ENCODE data around the gene LRRC4C. TPM values are rescaled to one million over a fixed set of nuclear protein-coding genes. Genes with fewer than 3 reads are reported as not detected.

The LRRC4C gene
- total RNA-seq, 3 donors from 2014 or later (not counting 1 experiment from before 2014, with no cell fraction given) = not detected

- peaks cover 2% of the 10 kb centered on the region for H3K9me3 ChIP-seq (ENCODE audit: control insufficient read depth, insufficient read depth, low read length)
- Mint-ChIP-seq H3K9me3 (peaks cover 11 to 13% of the 10 kb centered on the region in 2 donors), H3K27ac (no peak overlapping the region), H3K4me3 (no peak overlapping the region), H3K4me1 (no peaks in the 10 kb centered on the region), H3K36me3 (peaks cover 1% of the 10 kb centered on the region), H3K27me3 (ENCODE audit: low read depth in 2 of 2) (no peaks in the 10 kb centered on the region)
- no CpG with 5 or more reads among the region's 1 CpG for WGBS (ENCODE audit: insufficient coverage)
- ATAC-seq = no peak
- H3K36me3 ChIP-seq (ENCODE audit: control insufficient read depth, insufficient read depth, low read length) = no peaks in the 10 kb centered on the region
- no peak overlapping the region for H3K4me3 ChIP-seq (ENCODE audit: low read length)
- no peaks in the 10 kb centered on the region for H3K27me3 ChIP-seq (ENCODE audit: control insufficient read depth, insufficient read depth, low read length)
- no peak overlapping the region for H3K27ac ChIP-seq (ENCODE audit: low read length)
- H3K4me1 ChIP-seq (ENCODE audit: control insufficient read depth, insufficient read depth, low read length) = no peaks in the 10 kb centered on the region
- no peak for TF ChIP-seq CTCF (IDR thresholded peaks at IDR 0.05)
- intact Hi-C loops (cut with micrococcal nuclease) = no loop called here
- DNase-seq = no peak
Measured at GRCh38 chr11:41498726-41499125, 39.3 kb upstream of the LRRC4C start.

- intact Hi-C loops (cut with micrococcal nuclease) = no loop called here
- DNase-seq (no peak), ATAC-seq (no peak)
- Mint-ChIP-seq H3K4me3 (no peak overlapping the region), H3K27ac (no peak overlapping the region), H3K27me3 (ENCODE audit: low read depth in 2 of 2) (no peaks in the 10 kb centered on the region), H3K36me3 (no peaks in the 10 kb centered on the region), H3K9me3 (peaks cover 11 to 13% of the 10 kb centered on the region in 2 donors), H3K4me1 (no peaks in the 10 kb centered on the region)
- H3K4me3 ChIP-seq (ENCODE audit: low read length) = no peak overlapping the region
- 21% methylated on average over 2 of the region's 2 CpGs for WGBS (ENCODE audit: insufficient coverage)
- H3K27ac ChIP-seq (ENCODE audit: low read length) = no peak overlapping the region
- no peaks in the 10 kb centered on the region for H3K27me3 ChIP-seq (ENCODE audit: control insufficient read depth, insufficient read depth, low read length)
- no peak for TF ChIP-seq CTCF (IDR thresholded peaks at IDR 0.05)
- no peaks in the 10 kb centered on the region for H3K4me1 ChIP-seq (ENCODE audit: control insufficient read depth, insufficient read depth, low read length)
- H3K36me3 ChIP-seq (ENCODE audit: control insufficient read depth, insufficient read depth, low read length) = no peaks in the 10 kb centered on the region
- H3K9me3 ChIP-seq (ENCODE audit: control insufficient read depth, insufficient read depth, low read length) = peaks cover 2% of the 10 kb centered on the region
Measured at GRCh38 chr11:41497974-41498373, 38.5 kb upstream of the LRRC4C start.

GRCh38 chr11:41494716-41495115 lies 35.3 kb upstream of the LRRC4C start:
- H3K27ac ChIP-seq (ENCODE audit: low read length) = no peak overlapping the region
- DNase-seq (no peak), ATAC-seq (no peak)
- no peaks in the 10 kb centered on the region for H3K9me3 ChIP-seq (ENCODE audit: control insufficient read depth, insufficient read depth, low read length)
- H3K4me1 ChIP-seq (ENCODE audit: control insufficient read depth, insufficient read depth, low read length) = no peaks in the 10 kb centered on the region
- no peak overlapping the region for H3K27ac Mint-ChIP-seq
- peaks cover 5 to 11% of the 10 kb centered on the region in 2 donors for H3K9me3 Mint-ChIP-seq
- H3K27me3 ChIP-seq (ENCODE audit: control insufficient read depth, insufficient read depth, low read length) = no peaks in the 10 kb centered on the region
- no peaks in the 10 kb centered on the region for H3K27me3 Mint-ChIP-seq (ENCODE audit: low read depth in 2 of 2)
- no peaks in the 10 kb centered on the region for H3K36me3 ChIP-seq (ENCODE audit: control insufficient read depth, insufficient read depth, low read length)
- intact Hi-C loops (cut with micrococcal nuclease) = no loop called here
- H3K4me1 Mint-ChIP-seq = no peaks in the 10 kb centered on the region
- no peak overlapping the region for H3K4me3 ChIP-seq (ENCODE audit: low read length)
- no peak overlapping the region for H3K4me3 Mint-ChIP-seq
- H3K36me3 Mint-ChIP-seq = peaks cover 10% of the 10 kb centered on the region
- no peak for TF ChIP-seq CTCF (IDR thresholded peaks at IDR 0.05)
- 60% methylated on average over 1 of the region's 1 CpG for WGBS (ENCODE audit: insufficient coverage)

GRCh38 chr11:41486424-41486823 lies 27.0 kb upstream of the LRRC4C start:
- no peak overlapping the region for H3K27ac Mint-ChIP-seq
- peaks cover 21% of the 10 kb centered on the region for H3K36me3 Mint-ChIP-seq
- no peaks in the 10 kb centered on the region for H3K27me3 ChIP-seq (ENCODE audit: control insufficient read depth, insufficient read depth, low read length)
- no peak overlapping the region for H3K4me3 Mint-ChIP-seq
- H3K4me3 ChIP-seq (ENCODE audit: low read length) = no peak overlapping the region
- DNase-seq (no peak), ATAC-seq (no peak)
- no peaks in the 10 kb centered on the region for H3K4me1 Mint-ChIP-seq
- no peaks in the 10 kb centered on the region for H3K27me3 Mint-ChIP-seq (ENCODE audit: low read depth in 2 of 2)
- intact Hi-C loops (cut with micrococcal nuclease) = no loop called here
- no peaks in the 10 kb centered on the region for H3K36me3 ChIP-seq (ENCODE audit: control insufficient read depth, insufficient read depth, low read length)
- no peaks in the 10 kb centered on the region for H3K9me3 ChIP-seq (ENCODE audit: control insufficient read depth, insufficient read depth, low read length)
- TF ChIP-seq CTCF (IDR thresholded peaks at IDR 0.05) = no peak
- peaks cover 14 to 15% of the 10 kb centered on the region in 2 donors for H3K9me3 Mint-ChIP-seq
- H3K4me1 ChIP-seq (ENCODE audit: control insufficient read depth, insufficient read depth, low read length) = no peaks in the 10 kb centered on the region
- 90% methylated on average over 2 of the region's 2 CpGs for whole genome bisulfite sequencing (ENCODE audit: insufficient coverage)
- no peak overlapping the region for H3K27ac ChIP-seq (ENCODE audit: low read length)

All from natural killer cell (primary cell).